Stimulated activated CD8-positive, alpha-beta memory T cell treated with anti-CD3 and anti-CD28 coated beads, Interleukin-2, amount 100 ng/mL, for 1 hour (primary cell): ENCODE data around the gene ABL1.

Source experiments
- DNase-seq, 2 donors: peaks; one replicate each; pipeline ENCODE4 v3.0.0-alpha.2; 2020; ENCODE audit warnings: low read depth in 2 of 2

ABL1 gene

GRCh38 chr9:130872093-130872492 lies 37.0 kb downstream of the ABL1 start:
- DNase-seq: no peak

DNA sequence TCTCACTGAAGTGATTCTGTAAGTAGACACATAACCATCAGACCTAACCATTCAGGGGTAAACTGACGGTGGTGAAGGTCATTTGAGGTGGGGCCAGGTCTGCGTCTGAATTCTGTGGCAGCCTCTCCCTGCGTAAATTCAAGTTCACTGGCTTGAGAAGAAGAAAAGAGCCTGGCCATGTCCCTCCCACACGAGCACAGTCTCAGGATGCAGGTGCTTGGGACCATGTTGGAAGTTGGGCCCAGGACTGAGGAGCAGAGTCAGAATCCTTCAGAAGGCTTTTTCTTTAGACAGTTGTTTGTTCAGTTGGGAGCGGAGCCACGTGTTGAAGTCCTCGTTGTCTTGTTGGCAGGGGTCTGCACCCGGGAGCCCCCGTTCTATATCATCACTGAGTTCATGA lies 37.5 kb downstream of the ABL1 start:
- DNase-seq: no peak

DNA sequence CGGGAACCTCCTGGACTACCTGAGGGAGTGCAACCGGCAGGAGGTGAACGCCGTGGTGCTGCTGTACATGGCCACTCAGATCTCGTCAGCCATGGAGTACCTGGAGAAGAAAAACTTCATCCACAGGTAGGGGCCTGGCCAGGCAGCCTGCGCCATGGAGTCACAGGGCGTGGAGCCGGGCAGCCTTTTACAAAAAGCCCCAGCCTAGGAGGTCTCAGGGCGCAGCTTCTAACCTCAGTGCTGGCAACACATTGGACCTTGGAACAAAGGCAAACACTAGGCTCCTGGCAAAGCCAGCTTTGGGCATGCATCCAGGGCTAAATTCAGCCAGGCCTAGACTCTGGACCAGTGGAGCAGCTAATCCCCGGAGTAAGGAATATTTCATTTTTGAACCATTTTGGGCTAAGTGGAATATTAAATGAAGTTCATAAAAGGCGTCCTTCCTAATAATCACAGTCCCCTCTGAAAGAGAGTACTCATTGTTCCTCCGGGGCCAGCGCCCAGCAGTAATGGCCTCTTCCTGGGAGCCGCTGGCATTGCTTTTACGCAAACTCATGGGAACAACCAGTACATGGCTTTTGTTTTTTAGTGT lies 38.0 kb downstream of the ABL1 start:
- no peak for DNase-seq

- DNase-seq: no peak
Measured at GRCh38 chr9:130873966-130874365, 38.9 kb downstream of the ABL1 start.

- no peak for DNase-seq
Measured at GRCh38 chr9:130874783-130875182, 39.7 kb downstream of the ABL1 start.

DNA sequence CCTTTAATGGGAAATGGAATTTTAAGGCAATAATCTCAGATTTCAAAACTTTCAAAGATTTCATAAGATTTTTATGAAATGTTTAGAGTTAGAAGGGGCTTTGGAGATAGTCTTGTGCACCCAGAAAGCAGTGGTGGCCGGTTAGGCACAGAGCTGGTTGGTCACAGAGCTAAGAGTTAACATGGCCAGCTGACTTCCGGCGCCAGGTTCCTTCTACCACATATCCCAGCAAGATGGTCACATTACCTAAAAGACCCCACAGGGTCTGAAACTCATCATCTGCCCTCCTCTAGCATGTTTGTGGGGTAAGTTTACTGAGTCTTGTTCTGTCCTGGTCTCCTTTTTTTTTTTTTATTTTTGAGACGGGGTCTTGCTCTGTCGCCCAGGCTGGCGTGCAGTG lies 42.2 kb downstream of the ABL1 start:
- no peak for DNase-seq

DNA sequence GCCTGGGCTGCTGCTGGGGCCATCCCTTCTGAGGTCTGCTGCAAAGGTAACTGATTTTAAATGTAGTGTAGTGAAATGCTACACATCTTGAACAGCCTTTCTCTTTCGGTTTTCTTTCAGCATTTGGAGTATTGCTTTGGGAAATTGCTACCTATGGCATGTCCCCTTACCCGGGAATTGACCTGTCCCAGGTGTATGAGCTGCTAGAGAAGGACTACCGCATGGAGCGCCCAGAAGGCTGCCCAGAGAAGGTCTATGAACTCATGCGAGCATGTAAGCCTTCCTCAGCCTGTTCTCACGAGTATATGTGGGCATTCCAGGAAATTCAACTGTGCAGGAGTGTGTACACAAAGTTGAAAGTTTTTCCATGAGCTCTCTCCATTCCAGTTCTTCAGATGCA lies 43.2 kb downstream of the ABL1 start:
- DNase-seq: no peak

DNA sequence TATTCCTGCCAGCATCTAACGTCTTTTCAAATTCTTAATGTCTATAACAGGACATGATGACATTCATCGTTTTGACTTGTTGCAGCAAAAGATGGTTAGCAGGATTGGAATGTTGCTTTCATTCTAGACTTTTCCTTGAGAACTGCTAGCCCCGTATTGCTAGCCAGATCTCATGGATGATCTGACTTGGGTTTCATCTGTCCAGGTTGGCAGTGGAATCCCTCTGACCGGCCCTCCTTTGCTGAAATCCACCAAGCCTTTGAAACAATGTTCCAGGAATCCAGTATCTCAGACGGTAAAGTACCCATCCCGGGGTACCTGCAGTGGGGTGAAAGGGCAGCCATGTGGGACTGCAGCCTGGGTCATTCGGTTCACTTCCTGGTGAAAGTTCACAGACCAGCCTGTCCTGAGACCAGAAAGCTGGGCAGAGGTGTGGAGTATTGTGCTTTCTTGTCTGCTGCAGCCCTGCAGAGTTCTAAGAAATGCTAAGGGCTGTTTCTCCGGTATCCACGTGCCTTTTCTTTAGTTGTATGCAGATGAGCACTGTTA lies 44.9 kb downstream of the ABL1 start:
- DNase-seq: no peak

- no peak for DNase-seq
Measured at GRCh38 chr9:130880599-130881220, 45.7 kb downstream of the ABL1 start.

GRCh38 chr9:130881516-130881915 lies 46.5 kb downstream of the ABL1 start:
- no peak for DNase-seq

- no peak for DNase-seq
Measured at GRCh38 chr9:130882696-130883225, 47.7 kb downstream of the ABL1 start.

GRCh38 chr9:130883479-130883878 lies 48.4 kb downstream of the ABL1 start:
- DNase-seq: no peak

- DNase-seq: no peak
Measured at GRCh38 chr9:130884111-130884531, 49.1 kb downstream of the ABL1 start.

- DNase-seq: no peak
Measured at GRCh38 chr9:130884542-130885483, 49.8 kb downstream of the ABL1 start.

- DNase-seq: no peak
Measured at GRCh38 chr9:130885484-130886375, 50.7 kb downstream of the ABL1 start.

DNA sequence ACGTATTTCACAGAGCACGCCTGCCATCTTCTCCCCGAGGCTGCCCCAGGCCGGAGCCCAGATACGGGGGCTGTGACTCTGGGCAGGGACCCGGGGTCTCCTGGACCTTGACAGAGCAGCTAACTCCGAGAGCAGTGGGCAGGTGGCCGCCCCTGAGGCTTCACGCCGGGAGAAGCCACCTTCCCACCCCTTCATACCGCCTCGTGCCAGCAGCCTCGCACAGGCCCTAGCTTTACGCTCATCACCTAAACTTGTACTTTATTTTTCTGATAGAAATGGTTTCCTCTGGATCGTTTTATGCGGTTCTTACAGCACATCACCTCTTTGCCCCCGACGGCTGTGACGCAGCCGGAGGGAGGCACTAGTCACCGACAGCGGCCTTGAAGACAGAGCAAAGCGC lies 51.9 kb downstream of the ABL1 start:
- no peak for DNase-seq

- no peak for DNase-seq
Measured at GRCh38 chr9:130887494-130888144, 52.6 kb downstream of the ABL1 start.

DNA sequence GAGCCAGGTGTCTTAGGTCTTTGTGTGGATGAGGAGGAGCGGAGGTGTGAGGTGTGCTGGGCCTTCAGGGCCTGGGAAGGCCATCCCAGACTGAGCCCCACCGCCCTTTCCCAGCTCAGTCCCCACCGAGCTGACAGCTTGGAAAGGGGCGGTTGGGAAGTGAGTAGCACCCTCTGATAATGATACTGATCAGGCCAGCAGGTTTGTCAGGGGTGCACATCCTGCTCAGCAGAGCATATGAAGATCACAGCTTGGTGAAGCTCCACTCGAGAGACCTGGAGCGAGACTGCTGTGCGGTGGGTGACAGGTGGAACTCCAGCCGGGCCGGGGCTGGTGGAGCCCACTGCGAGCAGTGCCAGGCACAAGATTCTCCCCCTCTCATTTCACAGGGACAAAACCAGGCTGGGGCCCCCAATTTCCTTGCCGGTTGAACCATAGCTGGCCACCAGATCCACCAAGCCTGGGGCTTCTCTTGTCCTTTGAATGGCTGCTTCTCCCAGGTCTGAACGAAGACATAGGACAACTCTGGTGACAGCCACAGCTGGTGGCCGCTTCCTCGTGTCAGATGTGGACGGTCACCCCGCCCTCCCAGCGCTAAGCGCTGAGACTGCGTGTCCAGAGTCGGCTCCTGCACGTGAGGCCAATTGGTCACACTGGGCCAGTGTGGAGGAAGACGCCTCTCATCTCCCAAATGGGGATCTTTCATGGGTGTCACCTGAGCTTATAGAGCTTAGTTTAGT lies 53.3 kb downstream of the ABL1 start:
- no peak for DNase-seq

DNA sequence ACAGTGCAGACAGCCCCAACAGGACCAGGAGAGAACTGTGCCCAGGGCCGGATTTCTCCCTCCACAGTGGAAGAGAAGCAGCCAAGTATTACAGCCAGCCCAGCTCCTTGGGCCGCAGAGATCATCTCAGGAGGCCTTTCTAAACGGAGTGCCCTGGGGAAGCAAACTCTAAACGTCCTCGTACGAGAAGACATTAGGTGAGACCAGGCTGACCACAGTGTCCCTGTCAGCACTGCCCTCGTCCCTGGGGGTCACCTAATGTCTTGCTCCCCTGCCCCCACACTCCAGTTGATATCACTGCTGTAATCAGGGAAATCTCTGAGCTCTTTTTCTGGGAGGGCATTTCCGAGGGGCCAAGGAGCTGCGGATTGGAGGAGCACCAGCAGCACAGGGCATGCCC lies 55.1 kb downstream of the ABL1 start:
- no peak for DNase-seq
